ENCODE measurements around the gene POMP.

Gene POMP

DNA sequence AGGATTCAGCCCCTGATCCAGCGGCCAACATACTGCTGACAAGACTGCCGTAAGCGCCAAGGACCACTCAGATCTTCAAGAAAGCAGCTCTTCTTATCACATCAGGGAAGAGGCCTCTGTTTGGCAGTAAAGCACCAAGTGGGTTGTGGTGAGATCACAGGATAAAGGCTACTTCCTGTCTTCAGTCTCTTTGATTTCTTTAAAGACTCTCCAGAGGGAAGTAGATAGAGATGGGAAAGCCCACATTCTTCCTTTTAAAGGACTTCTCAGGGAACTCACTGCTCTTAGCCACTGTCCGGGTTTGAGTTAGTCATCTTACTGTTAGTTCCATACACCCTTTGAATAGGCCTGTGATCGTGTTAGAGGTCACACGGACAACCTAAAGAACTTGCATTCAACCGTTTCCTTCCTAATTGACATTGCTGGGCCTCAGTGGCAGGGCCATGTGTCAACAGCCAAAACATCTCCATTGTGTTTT lies 47.2 kb upstream of the POMP start:
- Histone ChIP-seq H3K36me3 (replicated peaks; ENCODE audit: low read depth, low read length) (no peaks in the 10 kb centered on the region), H3K4me1 (ENCODE audit: low read length) (peaks cover 14% of the 10 kb centered on the region), H3K27me3 (ENCODE audit: low read depth, low read length) (no peaks in the 10 kb centered on the region), H3K4me3 (ENCODE audit: low read length) (no peak overlapping the region), H3K9me3 (ENCODE audit: insufficient read depth, low read length) (no peaks in the 10 kb centered on the region), H3K9ac (ENCODE audit: low read length) (no peak overlapping the region), H2AFZ (ENCODE audit: low read depth, low read length) (no peak overlapping the region), H3K4me2 (ENCODE audit: low read length) (no peak overlapping the region), H3K79me2 (ENCODE audit: low read length) (no peaks in the 10 kb centered on the region), H3K27ac (ENCODE audit: low read length) (no peak overlapping the region), H4K20me1 (ENCODE audit: insufficient read depth, low read length) (no peaks in the 10 kb centered on the region)
- TF ChIP-seq, protein P1, sequence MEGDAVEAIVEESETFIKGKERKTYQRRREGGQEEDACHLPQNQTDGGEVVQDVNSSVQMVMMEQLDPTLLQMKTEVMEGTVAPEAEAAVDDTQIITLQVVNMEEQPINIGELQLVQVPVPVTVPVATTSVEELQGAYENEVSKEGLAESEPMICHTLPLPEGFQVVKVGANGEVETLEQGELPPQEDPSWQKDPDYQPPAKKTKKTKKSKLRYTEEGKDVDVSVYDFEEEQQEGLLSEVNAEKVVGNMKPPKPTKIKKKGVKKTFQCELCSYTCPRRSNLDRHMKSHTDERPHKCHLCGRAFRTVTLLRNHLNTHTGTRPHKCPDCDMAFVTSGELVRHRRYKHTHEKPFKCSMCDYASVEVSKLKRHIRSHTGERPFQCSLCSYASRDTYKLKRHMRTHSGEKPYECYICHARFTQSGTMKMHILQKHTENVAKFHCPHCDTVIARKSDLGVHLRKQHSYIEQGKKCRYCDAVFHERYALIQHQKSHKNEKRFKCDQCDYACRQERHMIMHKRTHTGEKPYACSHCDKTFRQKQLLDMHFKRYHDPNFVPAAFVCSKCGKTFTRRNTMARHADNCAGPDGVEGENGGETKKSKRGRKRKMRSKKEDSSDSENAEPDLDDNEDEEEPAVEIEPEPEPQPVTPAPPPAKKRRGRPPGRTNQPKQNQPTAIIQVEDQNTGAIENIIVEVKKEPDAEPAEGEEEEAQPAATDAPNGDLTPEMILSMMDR (IDR thresholded peaks at IDR 0.05; ENCODE audit: low read depth, low read length): no peak
- no peak for TF ChIP-seq EZH2phosphoT487 (IDR thresholded peaks at IDR 0.05; ENCODE audit: low read depth)

DNA sequence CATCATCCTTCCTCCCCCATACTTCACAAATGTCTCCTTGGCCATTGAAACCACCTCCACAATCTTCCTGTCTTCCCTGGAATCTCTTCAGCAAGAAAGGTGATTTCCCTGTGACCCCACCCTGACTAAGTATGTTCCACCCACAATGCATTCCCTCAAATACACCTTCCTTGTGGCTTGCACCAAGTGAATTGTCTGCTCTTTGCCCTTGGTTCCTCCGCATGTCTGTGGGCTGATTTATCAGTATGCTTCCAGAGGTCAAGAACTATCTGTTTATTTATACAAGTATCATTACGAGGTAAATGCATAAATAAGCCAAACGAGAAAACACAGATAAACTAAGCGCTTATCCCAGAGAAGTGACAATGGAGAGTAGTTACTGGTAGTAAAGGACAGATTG lies 45.4 kb upstream of the POMP start:
- H3K9me3 ChIP-seq (ENCODE audit: insufficient read depth, low read length): no peaks in the 10 kb centered on the region
- no peak overlapping the region for H3K4me2 ChIP-seq (ENCODE audit: low read length)
- H3K36me3 ChIP-seq (replicated peaks; ENCODE audit: low read depth, low read length): no peaks in the 10 kb centered on the region
- no peaks in the 10 kb centered on the region for H3K4me1 ChIP-seq (ENCODE audit: low read length)
- no peak overlapping the region for H3K4me3 ChIP-seq (ENCODE audit: low read length)
- no peaks in the 10 kb centered on the region for H4K20me1 ChIP-seq (ENCODE audit: insufficient read depth, low read length)
- no peak for TF ChIP-seq EZH2phosphoT487 (IDR thresholded peaks at IDR 0.05; ENCODE audit: low read depth)
- TF ChIP-seq, protein P1 (IDR thresholded peaks at IDR 0.05; ENCODE audit: low read depth, low read length): no peak
- H3K27ac ChIP-seq (ENCODE audit: low read length): no peak overlapping the region
- H3K9ac ChIP-seq (ENCODE audit: low read length): no peak overlapping the region
- H2AFZ ChIP-seq (ENCODE audit: low read depth, low read length): no peak overlapping the region
- H3K27me3 ChIP-seq (ENCODE audit: low read depth, low read length): no peaks in the 10 kb centered on the region
- H3K79me2 ChIP-seq (ENCODE audit: low read length): no peaks in the 10 kb centered on the region

DNA sequence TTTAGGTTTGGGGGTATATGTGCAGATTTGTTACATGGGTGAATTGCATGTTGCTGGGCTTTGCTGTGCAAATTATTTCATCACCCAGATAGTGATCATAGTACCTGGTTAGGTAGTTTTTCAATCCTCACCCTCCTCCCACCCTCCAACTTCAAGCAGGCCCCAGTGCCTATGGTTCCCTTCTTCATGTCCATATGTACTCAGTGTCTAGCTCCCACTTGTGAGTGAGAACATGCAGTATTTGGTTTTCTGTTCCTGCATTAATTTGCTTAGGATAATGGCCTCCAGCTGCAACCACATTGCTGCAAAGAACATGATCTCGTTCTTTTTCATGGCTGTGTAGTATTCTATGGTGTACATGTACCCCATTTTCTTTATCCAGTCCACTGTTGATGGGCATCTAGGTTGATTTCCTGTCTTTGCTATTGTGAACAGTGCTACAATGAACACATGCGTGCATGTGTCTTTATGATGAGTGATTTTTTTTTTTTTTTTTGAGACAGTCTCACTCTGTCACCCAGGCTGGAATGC lies 42.9 kb upstream of the POMP start:
- H3K9ac ChIP-seq (ENCODE audit: low read length): no peak overlapping the region
- no peaks in the 10 kb centered on the region for H3K9me3 ChIP-seq (ENCODE audit: insufficient read depth, low read length)
- no peaks in the 10 kb centered on the region for H3K4me1 ChIP-seq (ENCODE audit: low read length)
- H3K36me3 ChIP-seq (replicated peaks; ENCODE audit: low read depth, low read length): no peaks in the 10 kb centered on the region
- no peaks in the 10 kb centered on the region for H3K79me2 ChIP-seq (ENCODE audit: low read length)
- no peak overlapping the region for H2AFZ ChIP-seq (ENCODE audit: low read depth, low read length)
- TF ChIP-seq EZH2phosphoT487 (IDR thresholded peaks at IDR 0.05; ENCODE audit: low read depth): no peak
- TF ChIP-seq, protein P1 (IDR thresholded peaks at IDR 0.05; ENCODE audit: low read depth, low read length): no peak
- no peak overlapping the region for H3K27ac ChIP-seq (ENCODE audit: low read length)
- no peaks in the 10 kb centered on the region for H3K27me3 ChIP-seq (ENCODE audit: low read depth, low read length)
- H4K20me1 ChIP-seq (ENCODE audit: insufficient read depth, low read length): no peaks in the 10 kb centered on the region
- no peak overlapping the region for H3K4me2 ChIP-seq (ENCODE audit: low read length)
- H3K4me3 ChIP-seq (ENCODE audit: low read length): no peak overlapping the region

- Histone ChIP-seq H3K27me3 (ENCODE audit: low read depth, low read length) (no peaks in the 10 kb centered on the region), H3K4me1 (ENCODE audit: low read length) (no peaks in the 10 kb centered on the region), H2AFZ (ENCODE audit: low read depth, low read length) (no peak overlapping the region)
These were observed 40.5 kb upstream of the POMP start for GRCh38 chr13:28618230-28618994.

More at GRCh38 chr13:28618230-28618994, 40.5 kb upstream of the POMP start:
- Histone ChIP-seq H4K20me1 (ENCODE audit: insufficient read depth, low read length) (no peaks in the 10 kb centered on the region), H3K27ac (ENCODE audit: low read length) (no peak overlapping the region), H3K4me2 (ENCODE audit: low read length) (no peak overlapping the region), H3K9me3 (ENCODE audit: insufficient read depth, low read length) (no peaks in the 10 kb centered on the region), H3K4me3 (ENCODE audit: low read length) (no peak overlapping the region), H3K79me2 (ENCODE audit: low read length) (no peaks in the 10 kb centered on the region), H3K9ac (ENCODE audit: low read length) (no peak overlapping the region), H3K36me3 (replicated peaks; ENCODE audit: low read depth, low read length) (no peaks in the 10 kb centered on the region)
- TF ChIP-seq EZH2phosphoT487 (IDR thresholded peaks at IDR 0.05; ENCODE audit: low read depth): no peak
- TF ChIP-seq, protein P1 (IDR thresholded peaks at IDR 0.05; ENCODE audit: low read depth, low read length): no peak

All from OCI-LY3 (cell line).